Measurements from ENCODE around the gene CAPN15. TPM values are rescaled to one million over a fixed set of nuclear protein-coding genes. Genes with fewer than 3 reads are reported as not detected.

The CAPN15 gene
- total RNA-seq, 1 donor from 2014 or later: 57.4 TPM

DNA sequence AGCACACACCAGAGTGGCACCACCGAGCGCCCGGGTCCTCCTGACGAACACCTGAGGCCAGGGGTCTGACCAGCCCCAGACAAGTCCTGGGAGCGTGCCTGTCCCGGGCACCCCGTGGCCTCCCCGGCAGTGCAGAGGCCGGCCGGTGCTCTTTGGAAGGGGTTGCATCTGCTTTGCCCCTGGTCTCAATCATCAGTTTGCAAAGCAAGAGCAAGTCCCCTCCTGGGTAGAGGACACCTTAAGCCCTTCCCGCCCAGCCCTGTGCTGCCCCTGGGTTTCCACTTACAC, 11.6 kb upstream of the CAPN15 start:
- H3K9me3 Mint-ChIP-seq (ENCODE audit: low read depth): no peaks in the 10 kb centered on the region
- no peak for DNase-seq (ENCODE audit: low spot score, unreplicated experiment)
- peaks cover 2% of the 10 kb centered on the region for H3K4me1 Mint-ChIP-seq (ENCODE audit: low read depth)
- no peak for TF ChIP-seq CTCF (IDR thresholded peaks at IDR 0.05; ENCODE audit: unreplicated experiment)
- peaks cover 12% of the 10 kb centered on the region for H3K36me3 Mint-ChIP-seq (ENCODE audit: insufficient read depth)
- H3K4me3 Mint-ChIP-seq (ENCODE audit: low read depth): no peak overlapping the region
- H3K27ac Mint-ChIP-seq: no peak overlapping the region
- no peaks in the 10 kb centered on the region for H3K27me3 Mint-ChIP-seq

DNA sequence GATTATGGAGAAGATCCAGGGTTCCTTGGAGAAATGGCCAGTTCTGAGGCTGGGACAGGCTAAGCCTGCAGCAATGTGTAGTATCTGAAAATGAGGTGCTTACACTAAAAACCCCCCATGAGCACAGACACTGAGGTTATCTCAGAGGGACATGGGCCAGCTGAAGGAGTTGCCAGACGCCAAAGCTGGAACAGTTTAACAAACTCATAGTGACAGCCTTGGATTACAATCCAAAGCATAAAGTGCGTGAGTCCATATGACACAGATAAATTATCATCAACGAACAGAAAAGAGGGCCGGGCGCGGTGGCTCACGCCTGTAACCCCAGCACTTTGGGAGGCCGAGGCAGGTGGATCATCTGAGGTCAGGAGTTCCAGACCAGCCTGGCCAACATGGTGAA, 11.2 kb upstream of the CAPN15 start:
- Mint-ChIP-seq H3K4me1 (ENCODE audit: low read depth) (peaks cover 2% of the 10 kb centered on the region), H3K36me3 (ENCODE audit: insufficient read depth) (peaks cover 12% of the 10 kb centered on the region), H3K27ac (no peak overlapping the region), H3K9me3 (ENCODE audit: low read depth) (no peaks in the 10 kb centered on the region), H3K27me3 (no peaks in the 10 kb centered on the region), H3K4me3 (ENCODE audit: low read depth) (no peak overlapping the region)
- DNase-seq (ENCODE audit: low spot score, unreplicated experiment): no peak
- no peak for TF ChIP-seq CTCF (IDR thresholded peaks at IDR 0.05; ENCODE audit: unreplicated experiment)

DNA sequence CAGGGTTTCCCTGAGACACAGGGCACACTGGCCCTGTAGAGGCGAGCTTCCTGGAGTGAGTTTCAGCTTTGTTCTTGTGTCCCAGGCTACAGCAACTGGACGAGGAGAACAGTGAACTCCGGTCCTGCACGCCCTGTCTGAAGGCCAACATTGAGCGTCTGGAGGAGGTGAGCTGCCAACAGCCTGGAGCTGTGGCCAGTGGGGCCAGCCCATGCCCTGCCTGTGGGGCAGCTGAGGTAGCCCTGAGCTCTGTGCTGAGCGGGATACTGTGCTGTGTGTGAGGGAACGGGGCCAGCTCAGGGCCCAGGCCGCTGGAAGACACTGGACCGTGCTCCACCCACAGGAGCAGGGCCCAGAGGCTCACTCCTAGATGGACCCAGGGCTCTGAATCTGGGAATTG, 8.7 kb upstream of the CAPN15 start:
- H3K36me3 Mint-ChIP-seq (ENCODE audit: insufficient read depth): peaks cover 8% of the 10 kb centered on the region
- H3K27me3 Mint-ChIP-seq: no peaks in the 10 kb centered on the region
- no peak for TF ChIP-seq CTCF (IDR thresholded peaks at IDR 0.05; ENCODE audit: unreplicated experiment)
- H3K4me1 Mint-ChIP-seq (ENCODE audit: low read depth): no peaks in the 10 kb centered on the region
- H3K27ac Mint-ChIP-seq: no peak overlapping the region
- H3K4me3 Mint-ChIP-seq (ENCODE audit: low read depth): no peak overlapping the region
- no peak for DNase-seq (ENCODE audit: low spot score, unreplicated experiment)
- H3K9me3 Mint-ChIP-seq (ENCODE audit: low read depth): no peaks in the 10 kb centered on the region

DNA sequence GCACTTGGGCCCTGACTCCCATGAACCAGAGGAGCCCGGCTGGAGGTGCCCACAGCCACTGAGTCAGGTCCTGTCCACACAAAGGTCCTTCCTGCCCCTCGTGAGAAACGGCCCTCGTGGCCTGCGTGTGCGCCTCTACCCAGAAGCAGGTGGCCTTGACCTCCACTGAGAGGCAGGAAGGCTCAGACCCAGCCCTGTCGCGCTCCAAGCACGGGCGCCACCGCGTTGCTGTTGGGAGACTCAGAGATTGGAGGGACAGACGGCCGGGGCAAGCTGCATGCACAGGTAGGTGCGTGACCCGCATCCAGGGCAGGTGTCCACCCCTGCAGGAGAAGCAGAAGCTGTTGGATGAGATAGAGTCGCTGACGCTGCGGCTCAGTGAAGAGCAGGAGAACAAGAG, 8.1 kb upstream of the CAPN15 start:
- Mint-ChIP-seq H3K27ac (peak overlapping the region; percentile 71), H3K27me3 (no peaks in the 10 kb centered on the region), H3K4me3 (ENCODE audit: low read depth) (no peak overlapping the region), H3K4me1 (ENCODE audit: low read depth) (no peaks in the 10 kb centered on the region), H3K36me3 (ENCODE audit: insufficient read depth) (peaks cover 6% of the 10 kb centered on the region), H3K9me3 (ENCODE audit: low read depth) (no peaks in the 10 kb centered on the region)
- no peak for DNase-seq (ENCODE audit: low spot score, unreplicated experiment)
- no peak for TF ChIP-seq CTCF (IDR thresholded peaks at IDR 0.05; ENCODE audit: unreplicated experiment)

DNA sequence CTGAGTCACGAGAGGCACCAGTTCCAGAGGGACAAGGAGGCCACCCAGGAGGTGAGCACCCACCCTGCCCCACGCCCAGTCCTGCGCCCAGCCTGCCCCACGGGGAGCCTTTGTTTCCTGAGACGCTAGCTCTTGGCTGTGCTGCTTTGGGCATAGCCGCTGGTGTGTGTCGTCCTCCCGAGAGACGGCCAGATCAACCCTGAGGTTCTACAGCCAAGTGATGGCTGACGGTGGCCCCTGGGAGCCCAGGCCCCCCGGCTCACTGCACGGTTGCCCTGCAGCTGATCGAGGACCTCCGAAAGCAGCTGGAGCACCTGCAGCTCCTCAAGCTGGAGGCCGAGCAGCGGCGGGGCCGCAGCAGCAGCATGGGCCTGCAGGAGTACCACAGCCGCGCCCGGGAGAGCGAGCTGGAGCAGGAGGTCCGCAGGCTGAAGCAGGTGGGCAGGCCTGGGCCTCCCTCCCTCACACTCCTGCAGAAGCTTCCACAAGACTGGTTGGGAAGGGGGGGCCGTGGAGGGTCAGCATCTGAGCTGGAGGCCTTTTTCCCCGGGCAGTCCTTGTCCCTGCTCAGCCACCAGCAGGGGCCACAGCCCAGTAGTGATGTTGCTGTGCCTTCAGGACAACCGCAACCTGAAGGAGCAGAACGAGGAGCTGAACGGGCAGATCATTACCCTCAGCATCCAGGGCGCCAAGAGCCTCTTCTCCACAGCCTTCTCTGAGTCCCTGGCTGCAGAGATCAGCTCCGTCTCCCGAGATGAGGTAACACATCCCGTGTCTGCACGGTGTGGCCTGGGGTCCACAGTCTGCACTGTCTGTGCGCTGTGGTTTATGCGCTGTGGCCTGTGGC, 7.4 kb upstream of the CAPN15 start:
- Mint-ChIP-seq H3K27me3 (no peaks in the 10 kb centered on the region), H3K36me3 (ENCODE audit: insufficient read depth) (peaks cover 4% of the 10 kb centered on the region), H3K27ac (no peak overlapping the region), H3K9me3 (ENCODE audit: low read depth) (no peaks in the 10 kb centered on the region), H3K4me3 (ENCODE audit: low read depth) (no peak overlapping the region), H3K4me1 (ENCODE audit: low read depth) (no peaks in the 10 kb centered on the region)
- no peak for DNase-seq (ENCODE audit: low spot score, unreplicated experiment)
- TF ChIP-seq CTCF (IDR thresholded peaks at IDR 0.05; ENCODE audit: unreplicated experiment): no peak

Measured in progenitor cell of endocrine pancreas (in vitro differentiated cells).